Activated CD8-positive, alpha-beta memory T cell treated with anti-CD3 and anti-CD28 coated beads, Interleukin-2, amount 50 U/mL, for 4 hours (primary cell): ENCODE results near the gene FBH1.
A peak's percentile ranks its signal among the peaks of the same experiment; 100 is the strongest.
"Not testable (repeated sequence)": the region's sequence is repeated elsewhere in the genome, so short reads cannot be mapped to it uniquely, and the experiment has no call there.

Experiments used
- DNase-seq: peaks from one replicate; pipeline ENCODE4 v3.0.0-alpha.2; 2020

FBH1 gene

GRCh38 chr10:5889624-5890451 lies at the start of gene FBH1, which contains the start of gene ANKRD16:
Gene FBH1 (plus strand): TSS chr10:5890243. CDS start chr10:5890346, 103 bp downstream.
Gene ANKRD16 (minus strand): TSS chr10:5889893. CDS start chr10:5889354, 539 bp downstream.
- peak; percentile 98 for DNase-seq

- DNase-seq: no peak
Observed at GRCh38 chr10:5840314-5841307, 49.4 kb upstream of the FBH1 start.

- no peak for DNase-seq
Observed at GRCh38 chr10:5841965-5842364, 48.1 kb upstream of the FBH1 start.

GRCh38 chr10:5843686-5844344 lies 46.2 kb upstream of the FBH1 start:
- no peak for DNase-seq

- DNase-seq: no peak
Observed at GRCh38 chr10:5844345-5845055, 45.5 kb upstream of the FBH1 start.

- not testable (repeated sequence) for DNase-seq
Observed at GRCh38 chr10:5846667-5847066, 43.4 kb upstream of the FBH1 start.

- no peak for DNase-seq
Observed at GRCh38 chr10:5854131-5854475, 35.9 kb upstream of the FBH1 start.

GRCh38 chr10:5855979-5856700 lies 33.9 kb upstream of the FBH1 start:
- DNase-seq: no peak

- DNase-seq: no peak
Observed at GRCh38 chr10:5856701-5857004, 33.4 kb upstream of the FBH1 start.

- DNase-seq: no peak
Observed at GRCh38 chr10:5858811-5859210, 31.2 kb upstream of the FBH1 start.

GRCh38 chr10:5860066-5860465 lies 30.0 kb upstream of the FBH1 start:
- no peak for DNase-seq

GRCh38 chr10:5862360-5862961 lies 27.6 kb upstream of the FBH1 start:
- DNase-seq: no peak

GRCh38 chr10:5862981-5863685 lies 26.9 kb upstream of the FBH1 start:
- DNase-seq: not testable (repeated sequence)

GRCh38 chr10:5866451-5867081 lies 23.5 kb upstream of the FBH1 start:
- not testable (repeated sequence) for DNase-seq

GRCh38 chr10:5867091-5867615 lies 22.9 kb upstream of the FBH1 start:
- DNase-seq: not testable (repeated sequence)

- not testable (repeated sequence) for DNase-seq
Observed at GRCh38 chr10:5868383-5868782, 21.7 kb upstream of the FBH1 start.

GRCh38 chr10:5869156-5869555 lies 20.9 kb upstream of the FBH1 start:
- no peak for DNase-seq

GRCh38 chr10:5871596-5871995 lies 18.4 kb upstream of the FBH1 start:
- no peak for DNase-seq

GRCh38 chr10:5873515-5873995 lies 16.5 kb upstream of the FBH1 start:
- DNase-seq: peak; percentile 66
